HG02870 (cell line): ENCODE results near the gene TBX19.
"Not testable (repeated sequence)": the region's sequence is repeated elsewhere in the genome, so short reads cannot be mapped to it uniquely, and the experiment has no call there.

Experiments used
- ATAC-seq: cut with Tn5 transposase; IDR thresholded peaks from one replicate; pipeline ENCODE4 v1.9.1; 2021; ENCODE audit warnings: mild to moderate bottlenecking, moderate library complexity; ENCODE audit not compliant: unreplicated experiment

The TBX19 gene

GRCh38 chr1:168348146-168348709 is 67.6 kb downstream of the TBX19 start:
- no peak for ATAC-seq

- not testable (repeated sequence) for ATAC-seq
These were observed 73.9 kb downstream of the TBX19 start for GRCh38 chr1:168354335-168355269.

- no peak for ATAC-seq
These were observed 79.7 kb downstream of the TBX19 start for GRCh38 chr1:168360151-168361021.

DNA sequence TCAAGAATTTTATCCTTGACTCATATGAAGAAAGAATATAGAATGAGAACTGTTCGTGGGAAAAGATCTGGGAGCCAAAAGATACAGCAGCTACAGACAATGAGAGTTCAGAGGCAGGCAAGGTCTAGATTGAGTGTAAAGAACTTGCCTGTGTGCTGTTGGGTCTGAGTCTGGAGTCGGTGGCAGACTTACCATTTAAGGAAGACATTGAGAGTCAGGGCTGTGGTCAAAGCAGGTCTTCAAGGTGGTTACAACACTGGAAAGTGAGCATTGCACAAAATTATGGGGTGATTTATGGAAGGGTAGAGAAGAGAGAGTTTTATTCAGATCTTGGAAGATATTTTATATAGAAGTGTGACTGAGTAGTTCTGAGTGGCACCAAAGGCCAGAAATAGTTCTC is 80.6 kb downstream of the TBX19 start:
- no peak for ATAC-seq

DNA sequence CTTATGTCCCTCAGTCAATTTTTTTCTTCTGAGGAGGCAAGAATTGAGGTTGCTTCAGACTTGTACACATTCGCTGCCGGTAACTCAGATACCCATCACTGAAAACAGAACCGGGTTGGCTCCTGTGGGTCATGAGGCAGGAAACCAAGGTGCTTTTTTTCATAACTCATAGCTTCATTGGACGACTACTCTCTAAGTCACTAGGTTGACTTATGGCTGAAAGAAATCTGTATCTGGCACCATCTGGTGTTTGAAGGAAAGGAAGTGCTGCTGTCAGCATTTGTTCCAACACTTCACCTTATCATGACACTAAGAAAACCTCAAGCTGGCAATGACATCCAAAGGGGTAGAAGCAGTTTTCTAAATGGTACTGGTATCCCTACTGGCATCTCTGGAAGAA is 82.3 kb downstream of the TBX19 start:
- no peak for ATAC-seq
